NB4 (cell line): ENCODE data around the gene TRIM38.

Experiments
- DNase-seq: peaks from one replicate; pipeline ENCODE4 v3.0.0; 2010; ENCODE audit warnings: low read depth
- H3K4me3 ChIP-seq: one replicate; pipeline ENCODE4 v1.5.1; 2011; ENCODE audit warnings: mild to moderate bottlenecking, low read depth, low read length, moderate library complexity
- MYC ChIP-seq: IDR thresholded peaks from 2 replicates; pipeline ENCODE4 v1.6.1; 2011; ENCODE audit warnings: low read depth, low read length
- POLR2A ChIP-seq: IDR thresholded peaks from 2 replicates; pipeline ENCODE4 v1.6.1; 2011; ENCODE audit warnings: mild to moderate bottlenecking; ENCODE audit not compliant: insufficient read length; ENCODE audit errors: extremely low read depth
- TF ChIP-seq, protein P1 (sequence below): IDR thresholded peaks from one replicate; pipeline ENCODE4 v1.5.1; 2012; ENCODE audit warnings: low read depth, low read length
- TF ChIP-seq, protein P2 (sequence below): IDR thresholded peaks from 2 replicates; pipeline ENCODE4 v1.6.1; 2011; ENCODE audit warnings: low read depth, low read length

The TRIM38 gene

DNA sequence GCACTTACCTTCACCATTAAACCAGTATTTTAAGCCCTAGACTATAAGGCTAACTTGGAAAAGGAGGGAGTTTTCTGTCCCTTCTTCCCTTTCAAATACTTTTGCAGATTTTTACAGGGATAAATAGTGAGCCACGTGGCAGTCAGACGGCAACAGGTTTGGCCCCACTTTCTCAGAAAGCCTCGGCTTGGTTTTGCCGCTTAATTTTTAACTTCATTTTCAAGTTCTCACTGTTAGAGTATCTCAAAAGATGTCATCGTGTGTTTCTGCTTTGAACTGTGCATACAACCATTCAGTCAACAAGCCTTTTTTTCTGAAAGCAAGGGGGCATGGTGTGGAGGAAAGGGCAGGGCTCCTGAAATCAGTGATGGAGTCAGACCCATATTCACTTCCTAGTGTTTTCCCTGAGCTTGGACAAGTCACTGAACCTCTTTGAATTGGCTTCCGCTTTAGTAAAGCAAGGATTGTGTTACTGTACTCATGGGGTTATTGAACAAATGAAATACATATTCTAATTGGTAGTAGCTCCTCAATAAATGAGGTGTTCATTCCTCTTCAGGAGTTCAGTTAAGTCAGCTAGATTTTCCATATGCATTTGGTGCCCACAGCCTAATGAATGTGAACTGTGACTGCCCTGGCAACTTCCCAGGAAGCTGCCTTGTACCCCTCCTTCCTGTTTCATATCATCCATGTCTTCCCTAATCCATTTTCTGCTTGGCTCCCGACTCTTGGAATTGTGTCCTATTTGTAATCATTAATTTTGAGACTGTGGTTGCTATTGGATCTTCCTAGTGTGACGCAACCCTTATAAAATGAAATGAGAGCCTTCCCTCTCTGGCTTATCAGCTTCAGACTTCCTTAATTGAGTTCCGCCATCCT is 31.8 kb upstream of the TRIM38 start, which contains the start of gene SLC17A2:
SLC17A2 (minus strand) TSS at position 160 of the 879 bp plus-strand sequence. CDS start 4,895 bp downstream, outside the sequence.
- TF ChIP-seq, protein P1, sequence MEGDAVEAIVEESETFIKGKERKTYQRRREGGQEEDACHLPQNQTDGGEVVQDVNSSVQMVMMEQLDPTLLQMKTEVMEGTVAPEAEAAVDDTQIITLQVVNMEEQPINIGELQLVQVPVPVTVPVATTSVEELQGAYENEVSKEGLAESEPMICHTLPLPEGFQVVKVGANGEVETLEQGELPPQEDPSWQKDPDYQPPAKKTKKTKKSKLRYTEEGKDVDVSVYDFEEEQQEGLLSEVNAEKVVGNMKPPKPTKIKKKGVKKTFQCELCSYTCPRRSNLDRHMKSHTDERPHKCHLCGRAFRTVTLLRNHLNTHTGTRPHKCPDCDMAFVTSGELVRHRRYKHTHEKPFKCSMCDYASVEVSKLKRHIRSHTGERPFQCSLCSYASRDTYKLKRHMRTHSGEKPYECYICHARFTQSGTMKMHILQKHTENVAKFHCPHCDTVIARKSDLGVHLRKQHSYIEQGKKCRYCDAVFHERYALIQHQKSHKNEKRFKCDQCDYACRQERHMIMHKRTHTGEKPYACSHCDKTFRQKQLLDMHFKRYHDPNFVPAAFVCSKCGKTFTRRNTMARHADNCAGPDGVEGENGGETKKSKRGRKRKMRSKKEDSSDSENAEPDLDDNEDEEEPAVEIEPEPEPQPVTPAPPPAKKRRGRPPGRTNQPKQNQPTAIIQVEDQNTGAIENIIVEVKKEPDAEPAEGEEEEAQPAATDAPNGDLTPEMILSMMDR: no peak
- TF ChIP-seq MYC (no peak), POLR2A (no peak)
- TF ChIP-seq, protein P2, sequence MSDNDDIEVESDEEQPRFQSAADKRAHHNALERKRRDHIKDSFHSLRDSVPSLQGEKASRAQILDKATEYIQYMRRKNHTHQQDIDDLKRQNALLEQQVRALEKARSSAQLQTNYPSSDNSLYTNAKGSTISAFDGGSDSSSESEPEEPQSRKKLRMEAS: no peak
- DNase-seq: no peak
- no peak within 1 kb of the TSS for H3K4me3 ChIP-seq

DNA sequence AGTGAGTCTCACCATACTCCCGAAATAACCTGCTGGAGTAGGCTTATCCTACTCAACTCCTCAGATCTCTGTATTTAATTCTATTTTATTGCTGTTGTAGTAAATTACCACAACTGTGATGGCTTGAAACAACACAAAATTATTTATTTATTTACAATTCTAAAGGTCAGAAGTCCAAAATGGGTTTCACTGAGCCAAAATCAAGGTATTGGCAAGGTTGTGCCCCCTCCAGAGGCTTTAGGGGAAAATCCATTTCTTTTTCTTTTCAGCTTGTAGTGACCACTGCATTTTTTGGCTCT is 31.2 kb upstream of the TRIM38 start:
- TF ChIP-seq MYC: no peak
- no peak for TF ChIP-seq POLR2A
- TF ChIP-seq, protein P2: no peak
- TF ChIP-seq, protein P1: no peak
- no peak overlapping the region for H3K4me3 ChIP-seq

DNA sequence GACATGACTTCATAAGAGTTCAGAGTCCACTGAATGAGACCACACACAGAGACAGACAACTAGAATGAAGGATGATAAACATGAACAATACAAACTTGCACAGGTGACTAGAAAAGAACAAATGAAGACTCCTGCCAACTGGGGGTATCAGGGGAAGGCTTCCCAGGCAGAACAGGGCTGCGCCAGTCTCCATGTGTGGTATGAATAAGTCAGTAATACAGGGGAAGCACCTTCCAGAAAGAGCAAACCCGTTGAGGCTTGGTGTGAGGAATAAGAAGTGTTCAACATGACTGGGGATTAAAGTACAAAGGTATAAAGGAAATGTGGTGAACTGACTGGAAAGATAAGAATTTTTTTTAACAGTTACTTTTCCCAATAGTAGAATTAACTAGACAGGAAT is 28.4 kb upstream of the TRIM38 start:
- no peak for DNase-seq
- H3K4me3 ChIP-seq: no peak overlapping the region
- TF ChIP-seq, protein P2: no peak

More for the DNA sequence above, 31.2 kb upstream of the TRIM38 start:
- DNase-seq: no peak

DNA sequence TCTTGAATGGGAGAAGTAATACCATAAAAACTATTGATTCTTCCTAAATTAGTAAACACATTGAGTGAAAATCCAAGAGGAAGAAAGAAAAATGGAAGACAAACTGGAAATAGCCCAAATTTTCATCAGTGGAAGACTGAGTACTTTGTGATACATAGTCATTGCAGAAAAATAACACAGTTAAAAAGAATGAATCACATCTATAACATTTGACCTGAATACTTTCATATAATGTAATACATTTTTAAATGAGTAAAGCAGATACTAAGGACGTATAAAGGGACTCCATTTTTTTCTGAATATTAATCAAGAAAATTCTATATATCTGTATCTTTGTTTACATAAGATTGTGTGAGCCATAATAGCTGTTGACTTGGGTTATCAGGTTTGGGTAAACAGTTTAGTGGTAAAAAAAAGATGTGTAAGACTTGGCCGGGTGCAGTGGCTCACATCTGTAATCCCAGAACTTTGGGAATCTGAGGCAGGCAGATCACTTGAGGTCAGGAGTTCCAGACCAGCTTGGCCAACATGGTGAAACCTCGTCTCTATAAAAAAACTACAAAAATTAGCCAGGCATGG is 27.8 kb upstream of the TRIM38 start:
- TF ChIP-seq, protein P1: no peak
- TF ChIP-seq, protein P2: no peak
- TF ChIP-seq POLR2A: no peak
- TF ChIP-seq MYC: no peak
- no peak overlapping the region for H3K4me3 ChIP-seq
- DNase-seq: no peak

DNA sequence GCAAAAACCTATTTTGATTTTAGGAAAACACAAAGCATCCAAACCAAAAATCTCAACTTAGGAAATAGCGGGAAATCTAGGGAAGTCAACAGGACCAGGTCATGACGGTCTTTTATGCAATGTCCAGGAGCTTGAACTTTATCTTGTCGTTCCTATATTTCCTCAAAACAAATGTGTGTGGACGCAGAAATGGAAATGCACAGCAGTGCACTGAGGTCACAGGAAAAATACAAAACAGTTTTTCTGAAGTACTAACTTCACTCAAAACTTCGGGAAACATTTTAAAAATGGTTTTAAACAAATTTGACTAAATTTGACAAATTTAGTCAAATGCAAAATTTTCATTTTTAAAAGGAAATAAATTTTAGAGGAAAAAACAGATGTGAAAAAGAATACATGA is 26.6 kb upstream of the TRIM38 start:
- H3K4me3 ChIP-seq: no peak overlapping the region
- TF ChIP-seq, protein P1: no peak
- TF ChIP-seq POLR2A: no peak
- no peak for TF ChIP-seq MYC
- TF ChIP-seq, protein P2: no peak
- no peak for DNase-seq

DNA sequence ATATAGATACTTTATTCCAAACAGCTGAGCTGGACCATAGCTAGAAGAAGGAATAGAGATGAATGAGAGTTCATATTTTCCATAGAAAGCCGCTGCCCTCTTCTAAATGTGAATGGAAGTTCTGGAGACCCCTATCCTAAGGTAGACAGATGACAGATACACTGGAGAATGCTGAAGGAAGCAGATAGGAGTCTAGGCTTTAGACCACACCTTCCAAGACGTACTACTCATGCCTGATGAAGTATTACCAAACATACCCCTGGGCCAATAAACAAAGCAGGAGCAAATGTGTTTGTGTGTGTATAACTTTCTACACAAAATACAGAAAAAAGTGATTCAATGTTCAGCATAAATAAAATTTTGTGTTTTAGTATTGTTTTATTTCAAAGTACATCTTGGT is 23.0 kb upstream of the TRIM38 start:
- no peak overlapping the region for H3K4me3 ChIP-seq
- TF ChIP-seq, protein P1: no peak
- DNase-seq: no peak
